Measurements from ENCODE around the gene FHIT. TPM values are rescaled to one million over a fixed set of nuclear protein-coding genes. Genes with fewer than 3 reads are reported as not detected.

FHIT gene
- total RNA-seq, 1 experiment from 2014 or later, result not detected

DNA sequence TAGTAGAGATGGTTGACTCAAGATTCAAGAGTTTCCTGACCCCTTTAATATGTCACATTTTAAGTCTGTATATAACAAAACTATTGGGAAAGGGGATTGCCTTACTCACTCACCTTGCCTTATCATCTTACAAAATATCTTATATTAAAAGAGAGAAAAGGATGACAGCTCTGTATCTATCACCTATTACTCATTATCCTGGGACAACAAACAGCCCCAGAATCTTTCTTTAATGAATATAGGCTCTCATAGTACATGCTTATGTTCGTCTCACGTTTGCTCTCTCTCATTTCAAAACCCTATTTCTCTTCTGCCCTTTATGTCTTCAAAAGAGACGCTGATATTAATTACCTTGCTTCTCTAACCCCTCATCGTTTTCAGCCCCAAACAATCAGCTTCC, 1178.0 kb downstream of the FHIT start:
- DNase-seq (ENCODE audit: low read depth), result no peak

DNA sequence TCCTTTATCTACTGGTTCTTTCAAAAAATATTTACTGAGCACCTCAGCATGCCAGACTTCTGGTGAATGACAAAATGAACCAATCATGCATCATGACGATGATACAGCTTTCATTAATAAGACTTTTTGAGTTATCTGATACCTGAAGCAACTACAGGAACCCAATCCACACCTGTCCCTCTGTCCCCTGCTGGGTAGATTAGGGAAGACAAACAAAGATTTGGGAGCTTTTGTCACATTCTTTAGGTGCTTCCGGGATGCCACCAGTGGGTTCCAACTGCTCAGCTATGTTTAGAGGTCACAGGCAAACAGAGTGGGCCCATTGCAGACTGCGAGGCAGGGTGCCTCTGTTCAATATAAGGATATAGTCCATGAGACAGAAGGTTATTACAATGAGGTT, 1180.9 kb downstream of the FHIT start:
- no peak for DNase-seq (ENCODE audit: low read depth)

DNA sequence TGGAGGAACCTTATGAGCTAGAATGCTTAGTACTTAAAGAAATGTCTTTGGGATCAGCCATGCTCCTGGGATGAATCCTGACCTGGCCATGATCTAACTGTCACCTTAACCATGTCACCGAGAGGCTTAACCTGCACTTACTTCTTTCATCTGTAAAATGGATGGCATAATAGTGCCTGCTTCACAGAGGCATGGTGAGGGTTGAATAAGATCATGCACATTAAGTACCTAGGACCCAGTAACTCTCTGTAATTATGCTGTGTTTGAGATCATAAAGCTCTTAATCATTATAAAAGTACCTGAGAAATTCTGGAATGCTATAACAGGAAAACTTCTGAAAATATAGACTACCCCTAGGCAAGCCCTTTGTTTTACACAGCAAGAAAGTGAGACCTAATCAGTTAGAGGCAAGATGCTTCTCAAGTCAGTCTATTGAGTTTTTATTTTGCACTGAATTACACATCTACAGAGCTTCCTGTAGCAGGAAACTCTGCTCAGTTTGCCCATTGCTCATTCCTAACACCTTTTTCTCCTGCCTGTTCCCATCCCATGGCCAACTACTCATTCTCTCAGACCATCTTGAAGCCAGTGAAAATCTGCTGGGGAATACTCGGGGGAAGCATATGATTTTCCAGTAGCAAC, 1185.9 kb downstream of the FHIT start:
- peak; percentile 30 for DNase-seq (ENCODE audit: low read depth)

DNA sequence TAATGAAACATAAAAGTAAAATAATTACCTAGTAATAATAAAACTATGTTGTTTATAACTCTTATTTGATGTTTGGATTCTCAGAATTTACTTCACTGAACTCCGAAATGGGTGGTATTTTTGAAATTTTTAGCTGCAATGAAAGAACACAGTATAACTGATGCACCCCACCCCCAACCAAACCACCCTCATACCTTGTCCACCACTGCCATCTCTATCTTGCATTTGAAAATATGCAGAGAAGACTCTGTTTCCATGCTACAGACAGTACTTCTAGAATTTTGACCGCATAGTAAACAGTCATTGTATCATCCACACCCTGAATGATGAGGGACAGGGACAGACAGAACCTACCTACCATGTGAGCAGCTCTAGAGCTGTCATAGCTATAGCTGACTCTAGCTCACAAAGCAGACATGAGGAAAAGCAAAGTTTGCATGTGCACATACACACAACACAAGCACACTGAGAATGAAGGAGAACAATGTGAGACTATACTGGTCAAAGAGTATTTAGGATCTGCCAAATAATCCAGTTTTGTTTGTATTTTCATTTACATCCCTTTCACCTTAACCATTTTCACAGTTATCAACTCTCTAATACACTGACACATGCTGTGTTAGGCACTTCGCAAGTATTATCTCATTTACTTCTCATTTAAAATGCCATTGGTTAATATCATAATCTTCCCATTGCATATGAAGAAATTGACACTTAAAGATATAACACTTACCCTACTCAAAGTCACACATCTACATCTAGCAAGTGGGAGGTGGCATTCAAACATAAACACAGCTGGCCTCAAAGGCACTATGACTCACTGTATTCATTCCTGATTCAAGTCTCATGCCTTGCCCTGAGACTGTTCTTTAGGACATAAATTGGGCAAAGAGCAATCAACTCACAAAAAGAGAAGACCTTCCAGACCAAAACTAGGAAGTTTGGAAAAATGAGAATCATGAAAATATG, 1186.8 kb downstream of the FHIT start:
- peak; percentile 63 for DNase-seq (ENCODE audit: low read depth)

DNA sequence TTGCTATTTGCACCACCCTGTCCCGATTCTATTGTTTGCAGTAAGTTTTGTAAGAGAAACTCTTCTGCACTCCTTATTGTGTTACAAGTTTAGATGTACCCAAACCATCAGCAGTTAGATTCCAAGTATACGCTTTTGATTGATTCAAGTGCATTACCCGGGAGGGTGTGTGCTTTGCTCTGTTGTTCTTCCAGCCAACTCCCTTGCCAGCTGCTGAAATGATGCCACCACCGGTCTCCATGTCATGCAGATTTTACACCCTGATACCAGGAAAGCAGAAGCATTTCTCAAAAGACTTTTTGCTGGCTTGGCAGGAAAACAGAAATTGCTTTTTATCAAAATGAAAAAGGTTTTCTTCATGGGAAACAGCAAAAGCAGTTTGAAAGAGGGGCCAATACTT, 1194.8 kb downstream of the FHIT start:
- DNase-seq (ENCODE audit: low read depth), result no peak

DNA sequence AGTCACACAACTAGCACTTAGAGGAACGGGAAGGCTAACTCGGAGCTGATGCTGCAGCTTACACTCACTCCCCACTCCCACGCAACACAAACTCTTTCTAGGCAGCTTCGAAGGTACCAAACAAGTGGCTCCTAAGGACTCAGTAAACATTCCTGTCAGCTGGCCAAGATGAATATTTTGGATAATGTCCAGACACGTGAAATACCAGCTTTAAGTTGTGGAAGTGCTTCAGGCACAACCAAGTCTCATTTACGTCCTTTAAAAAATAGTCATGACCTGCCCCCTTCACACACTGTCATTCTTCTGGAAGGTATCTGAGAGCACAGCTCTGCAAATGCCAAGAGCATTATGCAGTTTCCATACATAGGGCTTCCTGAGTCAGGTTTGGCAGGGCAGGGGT, 1195.5 kb downstream of the FHIT start:
- no peak for DNase-seq (ENCODE audit: low read depth)

DNA sequence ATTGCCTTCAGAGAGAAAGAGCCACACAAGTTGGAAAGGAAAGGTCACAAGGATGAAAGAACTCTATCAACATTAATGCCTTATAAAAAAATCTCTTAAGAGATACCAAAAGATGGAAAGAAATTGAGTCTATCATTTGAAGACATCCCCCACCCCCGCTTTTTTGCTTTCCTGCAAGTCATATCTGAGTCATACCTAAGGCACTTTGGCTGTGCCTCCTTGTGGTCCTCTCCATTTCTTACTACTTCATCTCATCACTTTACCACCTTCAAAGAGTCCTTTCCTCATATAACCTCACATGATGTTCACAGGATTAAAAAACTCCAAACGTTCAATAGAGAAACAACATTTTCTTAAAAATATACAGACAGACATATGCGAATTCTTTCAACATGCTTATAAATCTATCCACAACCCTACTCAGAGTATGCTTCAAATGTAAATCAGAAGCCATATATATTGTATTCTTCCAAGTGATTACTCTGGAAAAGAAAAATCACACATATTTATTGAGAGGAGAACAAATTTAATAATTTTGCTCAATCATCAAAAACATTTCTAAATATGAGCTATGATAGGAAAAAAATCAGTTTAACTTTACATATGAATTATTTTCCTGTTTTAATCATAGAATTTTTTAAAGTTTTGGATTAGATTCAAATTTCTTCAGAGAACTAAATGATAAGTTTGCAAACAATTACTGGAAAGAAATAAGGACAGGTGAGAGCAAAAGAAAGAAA, 1197.6 kb downstream of the FHIT start:
- peak; percentile 76 for DNase-seq (ENCODE audit: low read depth)

DNA sequence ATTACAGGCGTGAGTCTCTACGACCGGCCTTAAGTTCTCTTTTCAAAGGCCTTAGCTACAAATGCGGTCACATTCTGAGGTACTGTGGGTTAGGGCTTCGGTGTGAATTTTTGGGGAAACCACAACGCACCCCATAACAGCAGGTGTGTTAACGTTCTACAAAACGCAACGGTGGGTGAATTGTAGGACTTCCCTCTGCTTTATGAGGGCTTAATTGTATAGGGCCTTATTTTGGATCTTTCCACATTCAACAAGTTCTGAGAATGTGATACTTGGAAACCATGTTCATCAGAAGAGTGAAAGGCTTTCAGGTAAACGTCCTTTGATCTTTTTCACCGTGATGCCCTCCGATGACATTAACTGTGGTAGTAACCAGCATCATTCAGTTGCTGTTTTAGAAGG, 1202.8 kb downstream of the FHIT start:
- DNase-seq (ENCODE audit: low read depth), result no peak

DNA sequence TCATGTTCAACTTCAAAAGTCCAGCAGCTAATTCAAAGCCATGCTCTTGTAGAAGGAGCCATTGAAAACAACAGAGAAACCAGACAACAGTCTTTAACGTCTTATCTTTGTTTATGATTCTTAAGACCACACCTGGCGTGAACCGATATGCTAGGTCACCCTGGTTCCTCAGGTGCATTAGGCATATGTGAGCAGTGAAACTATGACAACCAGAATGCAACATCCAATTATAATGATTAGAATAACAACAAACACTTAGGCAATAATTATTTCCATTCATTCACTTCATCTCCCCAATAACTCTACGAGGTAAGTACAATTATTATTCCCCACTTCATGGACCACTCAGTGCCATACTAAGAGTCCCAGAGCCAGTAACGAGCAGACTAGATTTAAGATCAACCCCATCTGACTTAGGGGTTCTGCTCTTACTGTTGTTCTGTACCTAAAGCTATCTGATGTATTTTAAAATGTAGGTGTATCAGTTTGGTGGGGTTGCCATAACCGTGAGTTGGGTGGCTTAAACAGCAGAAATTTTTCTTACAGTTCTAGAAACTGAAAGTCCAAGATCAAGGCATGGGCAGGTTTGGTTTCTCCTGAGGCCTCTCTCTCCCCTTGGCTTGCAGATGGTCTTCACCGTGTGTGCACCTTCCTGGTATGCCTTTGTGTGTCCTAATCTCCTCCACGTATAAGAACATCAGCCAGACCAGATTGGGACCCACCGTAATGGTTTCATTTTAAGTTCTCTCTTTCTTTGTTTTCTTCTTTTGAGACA, 1203.6 kb downstream of the FHIT start:
- DNase-seq (ENCODE audit: low read depth), result no peak

DNA sequence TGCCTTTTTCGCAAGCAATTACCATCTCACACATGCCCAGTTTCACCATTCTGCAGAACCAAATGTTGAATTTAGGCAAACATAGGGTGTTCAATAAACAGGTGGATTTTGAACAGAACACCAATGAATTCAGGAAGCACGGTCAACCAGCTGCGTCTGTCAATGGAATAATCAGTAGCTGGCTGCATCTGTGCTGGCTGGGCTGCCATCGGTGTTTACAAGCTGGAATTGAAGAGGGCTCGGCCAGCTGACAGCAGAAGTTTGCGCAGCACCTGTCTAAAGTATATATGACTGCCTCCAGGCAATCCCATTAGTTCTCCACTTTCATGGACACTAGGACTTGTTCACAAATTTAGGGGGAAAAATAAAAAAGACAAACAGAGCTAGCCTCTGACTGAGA, 1205.0 kb downstream of the FHIT start:
- no peak for DNase-seq (ENCODE audit: low read depth)

DNA sequence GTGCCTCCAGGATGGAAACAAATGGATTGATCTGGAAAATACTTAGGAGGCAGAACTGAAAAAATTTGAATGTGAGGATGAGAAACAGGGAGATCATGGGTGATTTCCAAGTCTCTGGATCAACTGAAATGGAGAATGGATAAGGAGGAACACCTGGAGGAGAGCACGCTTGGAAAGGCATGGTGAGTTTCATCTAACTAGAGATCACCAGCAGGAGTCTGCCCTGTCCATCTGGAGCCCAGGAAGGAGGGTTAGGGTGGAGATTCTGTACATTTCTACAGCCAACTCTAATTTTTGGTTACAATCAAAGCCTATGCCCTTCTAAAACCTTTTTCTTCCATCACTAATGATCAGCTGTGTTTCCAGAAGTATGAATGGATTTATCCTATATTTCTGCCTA, 1205.6 kb downstream of the FHIT start:
- DNase-seq (ENCODE audit: low read depth), result no peak

DNA sequence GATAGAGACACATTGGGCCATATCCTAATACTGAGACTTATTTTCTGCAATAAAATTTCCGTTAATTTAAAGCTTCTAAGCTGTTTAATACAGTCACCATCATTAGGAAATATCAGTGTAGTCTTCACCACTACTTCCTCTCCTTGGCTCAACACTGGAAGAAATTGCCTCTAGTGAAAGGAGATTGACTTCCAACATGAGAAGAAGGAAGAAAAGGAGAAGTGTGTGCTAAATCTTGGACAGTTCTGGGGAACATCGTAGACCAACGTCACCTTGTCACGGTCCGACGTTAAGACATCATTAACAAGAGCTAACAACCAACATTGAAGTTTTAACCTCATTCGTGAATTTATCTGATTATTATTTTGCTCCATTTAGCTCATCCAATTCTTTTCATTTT, 1214.4 kb downstream of the FHIT start:
- DNase-seq (ENCODE audit: low read depth), result no peak

DNA sequence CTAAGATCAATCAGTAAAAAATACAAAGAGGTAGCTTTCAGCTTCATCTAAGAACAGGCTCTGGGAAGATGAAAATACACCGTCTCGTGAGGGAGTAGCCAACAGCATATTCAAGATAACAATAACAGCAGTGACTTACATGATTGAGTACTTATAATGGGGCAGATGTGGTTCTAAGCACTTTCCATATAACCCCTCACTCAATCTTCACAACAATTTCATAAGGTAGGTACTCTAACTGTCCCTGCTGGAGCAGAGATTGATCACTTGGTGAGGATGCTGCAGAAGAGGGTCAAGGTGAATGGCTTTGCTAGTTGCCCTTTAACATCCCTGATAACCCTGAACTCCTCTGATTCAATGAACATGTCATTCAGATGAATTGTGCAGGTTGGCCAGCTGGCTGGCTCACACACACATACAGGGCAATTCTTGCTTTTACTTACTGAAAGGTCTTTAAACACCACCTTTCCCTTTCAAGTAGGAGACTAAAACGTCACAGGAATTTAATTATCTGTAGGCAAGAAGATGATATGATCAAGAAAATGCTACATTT, 1217.3 kb downstream of the FHIT start:
- DNase-seq (ENCODE audit: low read depth), result no peak

DNA sequence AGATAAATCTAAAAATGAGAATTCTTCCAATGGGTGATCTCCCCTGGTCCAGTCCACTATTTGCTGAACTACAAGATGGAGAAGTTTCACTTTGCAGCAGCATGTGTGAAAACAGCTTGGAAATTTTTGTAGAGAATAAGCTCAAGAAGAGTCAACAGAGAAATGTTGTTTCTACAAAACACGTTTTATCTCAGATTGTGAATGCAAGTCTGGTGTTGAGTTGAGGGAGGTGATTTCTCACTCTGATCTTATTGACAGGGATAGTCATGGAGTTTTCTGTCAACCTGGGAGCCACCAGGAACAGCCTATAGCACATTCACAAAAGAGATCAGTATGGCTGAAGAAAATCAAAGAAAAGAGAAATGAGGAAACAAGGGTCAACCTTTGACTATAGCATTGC, 1220.3 kb downstream of the FHIT start:
- no peak for DNase-seq (ENCODE audit: low read depth)

DNA sequence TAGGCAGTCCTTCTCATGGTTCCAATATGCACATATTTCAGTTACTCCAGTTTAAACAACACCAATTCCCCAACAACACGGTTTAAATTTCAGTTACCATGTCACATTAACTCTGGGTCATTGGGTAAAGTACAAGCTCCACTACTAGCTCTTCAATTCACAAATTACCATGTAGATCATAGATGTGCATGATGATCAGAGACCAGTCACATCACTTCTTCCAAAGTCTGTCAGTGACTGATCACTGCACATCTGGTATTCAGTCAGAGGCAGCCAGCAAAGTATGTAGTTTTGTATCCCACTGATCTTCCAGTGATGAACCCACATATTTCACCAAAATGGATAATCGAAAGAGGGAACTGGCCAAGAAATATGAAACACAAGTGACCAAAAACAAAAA, 1223.0 kb downstream of the FHIT start:
- no peak for DNase-seq (ENCODE audit: low read depth)

DNA sequence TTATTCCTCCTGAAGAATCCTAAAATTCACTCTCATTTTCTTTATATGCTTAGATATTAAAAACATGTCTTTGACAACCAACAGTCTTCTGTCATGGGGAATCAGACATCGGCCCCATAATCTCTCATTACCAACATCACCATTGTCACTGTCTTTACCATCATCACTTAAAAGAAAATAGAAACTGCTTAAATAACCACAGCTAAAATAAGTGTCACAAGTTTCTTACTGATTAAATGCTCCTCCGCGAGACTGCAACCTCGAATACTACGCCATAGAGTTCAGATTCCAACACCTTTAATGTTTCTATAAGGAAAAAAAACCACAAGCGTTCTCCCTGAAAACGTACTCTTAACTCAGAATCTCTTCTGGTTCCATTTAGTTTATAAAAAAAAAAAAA, 1223.9 kb downstream of the FHIT start:
- no peak for DNase-seq (ENCODE audit: low read depth)

DNA sequence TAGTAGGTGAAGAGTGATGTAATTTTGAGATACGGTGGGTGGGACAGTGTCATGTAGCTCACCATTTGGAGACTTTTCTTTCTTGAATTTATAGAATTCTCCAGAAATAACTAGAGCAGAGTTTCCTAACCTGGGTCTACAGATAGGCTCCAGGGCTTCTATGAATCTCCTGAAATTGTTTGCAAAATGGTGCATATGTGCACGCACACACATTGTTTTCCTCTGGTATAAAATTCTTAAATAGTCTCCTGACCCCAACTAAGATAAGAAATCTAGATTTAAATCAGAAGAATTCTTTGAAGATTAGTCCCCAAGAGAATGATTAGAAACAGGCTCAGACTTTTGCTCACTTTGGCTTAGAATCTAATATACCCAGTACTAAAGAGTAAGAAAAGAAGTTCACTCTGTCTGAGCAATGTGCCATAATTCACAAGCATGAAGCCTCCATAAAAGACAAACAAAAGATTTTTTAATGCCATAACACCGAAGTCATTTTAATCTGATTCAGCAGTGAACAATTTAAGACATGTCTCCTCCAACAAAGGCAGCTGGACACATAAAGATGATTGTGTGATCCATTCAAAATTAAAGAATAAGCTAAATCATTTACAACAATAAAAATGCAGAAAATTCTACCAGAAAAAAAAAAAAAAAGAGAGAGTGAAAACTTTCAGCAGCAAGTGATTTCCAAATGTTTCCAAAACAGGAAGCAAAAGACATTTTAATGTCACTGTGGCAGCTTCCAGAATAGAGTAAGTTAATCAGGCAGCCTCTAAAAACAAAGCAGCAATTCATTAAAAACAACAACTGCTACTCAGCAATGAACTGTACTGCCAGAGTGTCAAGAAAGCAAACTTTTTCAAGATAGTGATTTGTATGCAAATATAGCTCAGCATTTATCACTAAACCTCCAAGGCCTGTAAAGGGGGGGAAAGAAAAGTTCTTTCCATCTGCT, 1225.9 kb downstream of the FHIT start:
- no peak for DNase-seq (ENCODE audit: low read depth)

DNA sequence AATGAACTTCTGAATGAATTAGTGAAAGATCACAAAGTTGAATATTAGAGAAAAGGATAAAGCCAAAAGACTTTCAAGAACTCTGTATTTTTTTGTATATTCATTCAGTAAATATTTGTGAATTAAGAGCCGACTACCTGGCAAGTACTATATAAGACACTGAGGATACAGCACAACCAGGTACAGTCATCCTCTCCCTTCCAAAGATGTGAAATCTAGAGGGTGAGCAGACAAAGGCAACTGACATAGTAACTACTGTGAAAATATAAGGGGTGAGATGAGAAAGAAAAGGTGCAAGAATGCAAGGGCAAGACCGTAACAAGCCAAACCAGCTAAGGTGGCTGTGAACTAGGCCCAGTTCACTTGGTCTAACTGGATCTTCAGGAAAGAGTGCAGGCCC, 1226.9 kb downstream of the FHIT start:
- DNase-seq (ENCODE audit: low read depth), result no peak

DNA sequence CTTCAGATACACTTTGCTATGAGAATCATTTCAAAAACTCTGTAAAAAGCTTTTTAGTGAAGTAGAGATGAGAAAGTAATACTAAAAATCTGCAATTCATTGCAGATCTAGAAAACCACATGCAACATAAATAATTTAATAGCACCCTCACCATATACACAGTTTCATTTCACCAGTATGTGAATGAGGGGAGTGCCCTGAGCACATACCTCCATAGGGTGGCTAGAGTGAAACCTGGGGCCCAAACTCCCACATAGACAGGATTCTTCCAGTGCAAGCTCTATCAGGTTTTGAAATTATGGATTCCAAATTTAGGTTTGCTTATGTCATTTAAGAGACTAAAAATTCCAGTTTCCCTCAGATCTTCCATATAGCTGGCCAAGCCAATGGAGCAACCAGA, 1228.1 kb downstream of the FHIT start:
- DNase-seq (ENCODE audit: low read depth), result no peak

DNA sequence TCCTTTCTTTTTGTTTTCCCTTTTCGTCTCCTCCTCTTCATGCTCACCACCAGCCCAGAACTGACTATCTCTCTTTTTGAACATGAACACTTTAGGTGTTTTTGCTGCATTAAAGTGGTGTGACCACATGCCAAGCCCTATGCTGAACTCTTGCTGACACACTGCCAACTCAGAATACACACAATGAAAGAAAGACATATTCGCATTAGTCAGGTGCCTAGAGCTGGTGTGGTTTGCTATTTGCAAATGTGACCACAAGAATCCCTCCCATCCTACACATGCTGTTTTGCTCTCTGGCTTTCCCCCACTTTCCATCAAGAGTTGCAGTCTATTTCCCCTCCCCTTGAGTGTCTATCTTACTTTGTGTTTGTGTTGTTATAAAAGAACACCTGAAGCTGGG, 1233.6 kb downstream of the FHIT start:
- peak; percentile 83 for DNase-seq (ENCODE audit: low read depth)
